Hepatocyte (in vitro differentiated cells): ENCODE data around the gene WFDC10A. TPM values are rescaled to one million over a fixed set of nuclear protein-coding genes. Genes with fewer than 3 reads are reported as not detected.
A peak's percentile ranks its signal among the peaks of the same experiment; 100 is the strongest.

Experiments
- DNase-seq: peaks from one replicate; pipeline ENCODE4 v3.0.0-alpha.2; 2016; ENCODE audit warnings: low spot score
- H2AFZ ChIP-seq: fragments of 200-600 bp; sonication (generic); 2 replicates; pipeline ENCODE4 v1.6.0; 2016; ENCODE audit warnings: antibody characterized with exemption, mild to moderate bottlenecking
- H3K27ac ChIP-seq: fragments of 200-600 bp; sonication (generic); 2 replicates; pipeline ENCODE4 v1.5.1; 2016; ENCODE audit warnings: mild to moderate bottlenecking
- H3K27me3 ChIP-seq: fragments of 200-600 bp; sonication (generic); 2 replicates; pipeline ENCODE4 v1.6.1; 2016
- H3K36me3 ChIP-seq: fragments of 200-600 bp; sonication (generic); replicated peaks from 2 replicates; pipeline ENCODE4 v1.5.1; 2016; ENCODE audit warnings: low read depth; ENCODE audit not compliant: insufficient read depth
- H3K4me1 ChIP-seq: fragments of 200-600 bp; sonication (generic); 2 replicates; pipeline ENCODE4 v1.5.1; 2016; ENCODE audit warnings: mild to moderate bottlenecking, moderate library complexity; ENCODE audit not compliant: insufficient read depth
- H3K4me2 ChIP-seq: fragments of 200-600 bp; sonication (generic); 2 replicates; pipeline ENCODE4 v1.6.0; 2016
- H3K4me3 ChIP-seq: fragments of 200-600 bp; sonication (generic); 2 replicates; pipeline ENCODE4 v1.5.1; 2016; ENCODE audit warnings: mild to moderate bottlenecking
- H3K79me2 ChIP-seq: fragments of 200-600 bp; sonication (generic); 2 replicates; pipeline ENCODE4 v1.6.0; 2017; ENCODE audit warnings: mild to moderate bottlenecking
- H3K9me2 ChIP-seq: fragments of 200-600 bp; sonication (generic); replicated peaks from 2 replicates; pipeline ENCODE4 v1.6.0; 2017; ENCODE audit warnings: mild to moderate bottlenecking; ENCODE audit not compliant: insufficient read depth
- H3K9me3 ChIP-seq: fragments of 200-600 bp; sonication (generic); 2 replicates; pipeline ENCODE4 v1.5.1; 2016; ENCODE audit warnings: low read depth, mild to moderate bottlenecking
- H4K20me1 ChIP-seq: fragments of 200-600 bp; sonication (generic); 2 replicates; pipeline ENCODE4 v1.6.0; 2016; ENCODE audit warnings: mild to moderate bottlenecking; ENCODE audit not compliant: insufficient read depth, poor library complexity, severe bottlenecking
- EZH2 ChIP-seq: fragments of 200-600 bp; sonication (generic); IDR thresholded peaks from 2 replicates; pipeline ENCODE4 v1.6.1; 2016; ENCODE audit warnings: antibody characterized with exemption, mild to moderate bottlenecking, borderline replicate concordance
- EZH2phosphoT487 ChIP-seq: fragments of 200-600 bp; sonication (generic); IDR thresholded peaks from one replicate; pipeline ENCODE4 v1.6.1; 2018; ENCODE audit warnings: antibody characterized with exemption, mild to moderate bottlenecking, low read depth, moderate library complexity; ENCODE audit not compliant: unreplicated experiment, severe bottlenecking
- WGBS: methylation state at CpG from one replicate; pipeline ENCODE4 v1.1.6; 2016; ENCODE audit warnings: low lambda C conversion rate; ENCODE audit errors: missing lambda C conversion rate; 5-methylcytosine and 5-hydroxymethylcytosine counted together
- polyA plus RNA-seq: library from polyadenylated mRNA; unstranded; fragments of >200 nt; fragmentation: Nextera tagmentation; extraction: Ambion mirVana; gene quantifications from 2 replicates; pipeline ENCODE4 v1.2.1, GENCODE V29; 2016
- total RNA-seq: library from RNA; depleted of rRNA; stranded (reverse); fragments of >200 nt; gene quantifications from 2 replicates; pipeline ENCODE4 v1.2.3, GENCODE V29; 2014
- TF ChIP-seq, protein P1 (sequence below): fragments of 200-600 bp; sonication (generic); IDR thresholded peaks from 2 replicates; pipeline ENCODE4 v1.5.1; 2016; ENCODE audit warnings: antibody characterized with exemption, mild to moderate bottlenecking; ENCODE audit not compliant: poor library complexity

The WFDC10A gene
- total and polyA plus RNA-seq, 2 experiments from 2014 or later: not detected

DNA sequence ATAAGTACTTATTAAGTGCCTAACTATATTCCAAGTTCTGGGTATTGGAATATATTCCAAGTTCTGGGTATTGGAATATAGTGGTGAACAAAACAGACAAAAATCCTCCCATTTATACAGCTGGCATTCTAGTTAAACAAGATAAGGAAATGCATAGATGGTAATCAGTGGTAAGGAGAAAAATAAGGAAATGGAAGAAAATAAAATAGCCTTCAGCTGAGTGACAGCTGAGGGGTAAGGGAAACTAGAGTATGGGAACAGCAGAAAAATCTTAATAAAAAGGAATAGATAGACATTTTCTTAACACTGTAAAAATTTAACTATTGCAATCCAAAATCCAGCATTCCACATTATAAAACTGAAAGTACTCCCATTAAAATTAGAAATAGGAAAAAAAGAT is 17.2 kb upstream of the WFDC10A start:
- Histone ChIP-seq H3K4me1 (no peaks in the 10 kb centered on the region), H3K79me2 (no peaks in the 10 kb centered on the region), H4K20me1 (no peaks in the 10 kb centered on the region), H3K27me3 (no peaks in the 10 kb centered on the region), H3K4me2 (no peak overlapping the region), H3K9me2 (no peaks in the 10 kb centered on the region), H2AFZ (no peak overlapping the region), H3K9me3 (no peaks in the 10 kb centered on the region), H3K4me3 (no peak overlapping the region), H3K36me3 (no peaks in the 10 kb centered on the region), H3K27ac (no peak overlapping the region)
- no peak for DNase-seq
- TF ChIP-seq, protein P1, sequence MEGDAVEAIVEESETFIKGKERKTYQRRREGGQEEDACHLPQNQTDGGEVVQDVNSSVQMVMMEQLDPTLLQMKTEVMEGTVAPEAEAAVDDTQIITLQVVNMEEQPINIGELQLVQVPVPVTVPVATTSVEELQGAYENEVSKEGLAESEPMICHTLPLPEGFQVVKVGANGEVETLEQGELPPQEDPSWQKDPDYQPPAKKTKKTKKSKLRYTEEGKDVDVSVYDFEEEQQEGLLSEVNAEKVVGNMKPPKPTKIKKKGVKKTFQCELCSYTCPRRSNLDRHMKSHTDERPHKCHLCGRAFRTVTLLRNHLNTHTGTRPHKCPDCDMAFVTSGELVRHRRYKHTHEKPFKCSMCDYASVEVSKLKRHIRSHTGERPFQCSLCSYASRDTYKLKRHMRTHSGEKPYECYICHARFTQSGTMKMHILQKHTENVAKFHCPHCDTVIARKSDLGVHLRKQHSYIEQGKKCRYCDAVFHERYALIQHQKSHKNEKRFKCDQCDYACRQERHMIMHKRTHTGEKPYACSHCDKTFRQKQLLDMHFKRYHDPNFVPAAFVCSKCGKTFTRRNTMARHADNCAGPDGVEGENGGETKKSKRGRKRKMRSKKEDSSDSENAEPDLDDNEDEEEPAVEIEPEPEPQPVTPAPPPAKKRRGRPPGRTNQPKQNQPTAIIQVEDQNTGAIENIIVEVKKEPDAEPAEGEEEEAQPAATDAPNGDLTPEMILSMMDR: no peak
- TF ChIP-seq EZH2 (no peak), EZH2phosphoT487 (no peak)

DNA sequence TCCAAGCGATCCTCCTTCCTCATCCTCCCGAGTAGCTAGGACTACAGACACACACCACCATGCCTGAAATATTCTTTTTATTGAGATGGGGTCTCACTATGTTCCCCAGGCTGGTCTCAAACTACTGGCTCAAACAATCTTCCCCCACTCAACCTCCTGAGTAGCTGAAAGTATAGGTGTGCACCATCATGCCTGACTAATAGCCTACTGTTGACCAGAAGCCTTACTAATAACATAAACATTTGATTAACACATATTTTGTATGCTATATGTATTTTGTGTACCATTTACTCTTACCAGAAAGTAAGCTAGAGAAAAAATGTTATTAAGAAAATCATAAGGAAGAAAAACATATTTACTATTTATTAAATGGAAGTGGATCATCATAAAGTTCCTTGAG is 11.9 kb upstream of the WFDC10A start:
- no peak overlapping the region for H3K4me2 ChIP-seq
- no peaks in the 10 kb centered on the region for H3K79me2 ChIP-seq
- no peaks in the 10 kb centered on the region for H3K27me3 ChIP-seq
- no peaks in the 10 kb centered on the region for H3K9me2 ChIP-seq
- H2AFZ ChIP-seq: no peak overlapping the region
- H3K36me3 ChIP-seq: no peaks in the 10 kb centered on the region
- 96% methylated on average over 2 of the region's 2 CpGs for WGBS
- TF ChIP-seq EZH2 (no peak), EZH2phosphoT487 (no peak)
- TF ChIP-seq, protein P1: no peak
- H3K4me3 ChIP-seq: no peak overlapping the region
- H4K20me1 ChIP-seq: no peaks in the 10 kb centered on the region
- no peak overlapping the region for H3K27ac ChIP-seq
- DNase-seq: no peak
- no peaks in the 10 kb centered on the region for H3K9me3 ChIP-seq
- H3K4me1 ChIP-seq: peaks cover 3% of the 10 kb centered on the region

DNA sequence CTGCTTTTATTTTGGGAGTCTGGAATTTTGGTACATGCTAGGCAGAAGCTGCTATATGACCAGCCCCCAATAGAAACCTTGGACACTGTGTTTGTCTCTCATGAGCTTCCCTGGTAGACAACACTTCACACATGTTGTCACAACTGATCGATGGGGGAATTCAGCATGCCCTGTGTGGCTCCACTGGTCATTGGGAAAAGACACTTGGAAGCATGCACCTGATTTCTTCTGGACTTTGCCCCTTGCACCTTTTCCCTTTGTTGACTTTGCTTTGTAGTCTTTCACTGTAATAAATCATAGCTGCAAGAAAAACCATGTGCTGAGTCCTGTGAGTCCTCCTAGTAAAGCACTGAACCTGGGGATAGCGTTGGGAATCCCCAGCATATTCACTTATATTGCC is 7.9 kb upstream of the WFDC10A start:
- H2AFZ ChIP-seq: no peak overlapping the region
- 77% methylated on average over 2 of the region's 2 CpGs for WGBS
- peak overlapping the region; percentile 55 for H3K27ac ChIP-seq
- no peaks in the 10 kb centered on the region for H3K9me2 ChIP-seq
- no peaks in the 10 kb centered on the region for H3K36me3 ChIP-seq
- H3K27me3 ChIP-seq: no peaks in the 10 kb centered on the region
- H3K79me2 ChIP-seq: no peaks in the 10 kb centered on the region
- no peaks in the 10 kb centered on the region for H3K9me3 ChIP-seq
- TF ChIP-seq EZH2phosphoT487 (no peak), EZH2 (no peak)
- TF ChIP-seq, protein P1: no peak
- DNase-seq: peak; percentile 72
- no peaks in the 10 kb centered on the region for H4K20me1 ChIP-seq
- peaks cover 4% of the 10 kb centered on the region for H3K4me1 ChIP-seq
- no peak overlapping the region for H3K4me2 ChIP-seq
- no peak overlapping the region for H3K4me3 ChIP-seq

DNA sequence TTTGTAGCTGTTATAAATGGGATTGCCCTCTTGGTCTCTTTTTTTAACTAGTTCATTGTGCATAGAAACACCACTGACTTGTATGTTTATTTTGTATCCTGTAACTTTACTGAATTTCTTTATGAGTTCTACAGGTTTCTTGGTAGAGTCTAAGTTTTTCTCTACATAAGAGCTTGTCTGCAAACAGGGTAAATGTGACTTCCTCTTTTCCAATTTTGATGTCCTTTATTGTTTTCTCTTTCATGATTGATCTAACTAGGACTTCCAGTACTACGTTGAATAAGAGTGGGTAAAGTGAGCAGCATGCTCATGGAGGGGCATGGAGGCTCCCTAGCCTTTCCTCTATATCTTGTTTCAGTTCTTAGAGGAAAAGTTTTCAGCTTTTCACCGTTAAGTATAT is 3.0 kb upstream of the WFDC10A start:
- Histone ChIP-seq H3K27me3 (no peaks in the 10 kb centered on the region), H3K4me2 (no peak overlapping the region), H3K27ac (no peak overlapping the region), H2AFZ (no peak overlapping the region), H3K9me2 (no peaks in the 10 kb centered on the region), H3K4me3 (no peak overlapping the region), H4K20me1 (no peaks in the 10 kb centered on the region), H3K36me3 (no peaks in the 10 kb centered on the region), H3K79me2 (no peaks in the 10 kb centered on the region), H3K9me3 (no peaks in the 10 kb centered on the region), H3K4me1 (peaks cover 4% of the 10 kb centered on the region)
- no peak for DNase-seq
- TF ChIP-seq, protein P1: no peak
- no peak for TF ChIP-seq EZH2
- no peak for TF ChIP-seq EZH2phosphoT487
- 78% methylated on average over 2 of the region's 2 CpGs for WGBS
